ENCODE data around the gene SIK2. TPM values are rescaled to one million over a fixed set of nuclear protein-coding genes. Genes with fewer than 3 reads are reported as not detected.

SIK2 gene
- total and polyA plus RNA-seq, 2 donors (not counting 3 experiments of a cell fraction or from before 2014, with no cell fraction given), result 14.6 to 17.1 TPM

- no peak for TF ChIP-seq EZH2 (IDR thresholded peaks at IDR 0.05; ENCODE audit: borderline replicate concordance, low read depth, low read length, severe bottlenecking)
- TF ChIP-seq MYC (IDR thresholded peaks at IDR 0.05; ENCODE audit: low read depth, low read length), result no peak
- TF ChIP-seq GATA2 (IDR thresholded peaks at IDR 0.05; ENCODE audit: insufficient read depth, insufficient read length, low read depth, low read length), result no peak
- TF ChIP-seq, protein P1, sequence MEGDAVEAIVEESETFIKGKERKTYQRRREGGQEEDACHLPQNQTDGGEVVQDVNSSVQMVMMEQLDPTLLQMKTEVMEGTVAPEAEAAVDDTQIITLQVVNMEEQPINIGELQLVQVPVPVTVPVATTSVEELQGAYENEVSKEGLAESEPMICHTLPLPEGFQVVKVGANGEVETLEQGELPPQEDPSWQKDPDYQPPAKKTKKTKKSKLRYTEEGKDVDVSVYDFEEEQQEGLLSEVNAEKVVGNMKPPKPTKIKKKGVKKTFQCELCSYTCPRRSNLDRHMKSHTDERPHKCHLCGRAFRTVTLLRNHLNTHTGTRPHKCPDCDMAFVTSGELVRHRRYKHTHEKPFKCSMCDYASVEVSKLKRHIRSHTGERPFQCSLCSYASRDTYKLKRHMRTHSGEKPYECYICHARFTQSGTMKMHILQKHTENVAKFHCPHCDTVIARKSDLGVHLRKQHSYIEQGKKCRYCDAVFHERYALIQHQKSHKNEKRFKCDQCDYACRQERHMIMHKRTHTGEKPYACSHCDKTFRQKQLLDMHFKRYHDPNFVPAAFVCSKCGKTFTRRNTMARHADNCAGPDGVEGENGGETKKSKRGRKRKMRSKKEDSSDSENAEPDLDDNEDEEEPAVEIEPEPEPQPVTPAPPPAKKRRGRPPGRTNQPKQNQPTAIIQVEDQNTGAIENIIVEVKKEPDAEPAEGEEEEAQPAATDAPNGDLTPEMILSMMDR (IDR thresholded peaks at IDR 0.05; ENCODE audit: extremely low read depth in 1 of 2, insufficient read depth in 1 of 2, low read depth in 1 of 2, low read length in 2 of 2), result no peak
- H4K20me1 ChIP-seq (replicated peaks; ENCODE audit: control insufficient read depth, extremely low read depth, insufficient read depth, low read length), result no peaks in the 10 kb centered on the region
- ChIA-PET POLR2A (no interaction called here), CTCF (interaction anchor here (0.9 to 3.2 kb wide), 5 partner anchors 8 to 248 kb away, joined by 3 to 34 read pairs (median 4); no protein-coding TSS in a partner anchor)
- no peaks in the 10 kb centered on the region for H3K9me1 ChIP-seq (replicated peaks; ENCODE audit: control insufficient read depth, extremely low read depth, insufficient read depth, low read length)
- H3K27me3 ChIP-seq (ENCODE audit: control insufficient read depth in 2 of 2, insufficient read depth in 2 of 2, low read length in 2 of 2), result peaks cover 0 to 3% of the 10 kb centered on the region in 2 experiments
- no TSS peak for BruUV-seq (replicated peaks)
- no peak overlapping the region for H3K9ac ChIP-seq (replicated peaks; ENCODE audit: extremely low read depth, insufficient read depth, low read length)
- H3K4me1 ChIP-seq (ENCODE audit: control insufficient read depth, extremely low read depth, insufficient read depth, low read length), result peaks cover 9% of the 10 kb centered on the region
- no peaks in the 10 kb centered on the region for H3K9me3 ChIP-seq (replicated peaks; ENCODE audit: control insufficient read depth, insufficient read depth, low read length)
- dilution Hi-C loops (cut with MboI; ENCODE audit: extremely low pct_ligation_motif_present, low sequenced_read_pairs) (no loop called here), intact Hi-C loops (cut with micrococcal nuclease) (no loop called here)
- no peaks in the 10 kb centered on the region for H3K36me3 ChIP-seq (ENCODE audit: control insufficient read depth in 2 of 2, extremely low read depth in 1 of 2, insufficient read depth in 2 of 2, low read length in 2 of 2)
- H3K27ac ChIP-seq (ENCODE audit: insufficient read depth, low read depth, low read length), result no peak overlapping the region
- DNase-seq (ENCODE audit: low read depth, low spot score) (no peak), FAIRE-seq (no peak)
- no peak overlapping the region for H3K4me3 ChIP-seq (replicated peaks in 1 of 3; ENCODE audit: insufficient read depth in 1 of 3, low read depth in 1 of 3, low read length in 3 of 3)
- H2AFZ ChIP-seq (ENCODE audit: low read depth, low read length), result no peak overlapping the region
- H3K4me2 ChIP-seq (ENCODE audit: insufficient read depth, low read length), result no peak overlapping the region
- H3K79me2 ChIP-seq (ENCODE audit: control insufficient read depth, insufficient read depth, low read length), result no peaks in the 10 kb centered on the region
These were observed 3.7 kb upstream of the SIK2 start for GRCh38 chr11:111598559-111598958.

- CTCF ChIA-PET, result interaction anchor here (1.0 to 2.9 kb wide), 4 partner anchors 166 to 250 kb away, joined by 3 to 50 read pairs (median 5); no protein-coding TSS in a partner anchor
- peaks cover 17% of the 10 kb centered on the region for H3K4me1 ChIP-seq (ENCODE audit: control insufficient read depth, extremely low read depth, insufficient read depth, low read length)
- BruUV-seq (replicated peaks), result TSS peak; percentile 55
- H3K36me3 ChIP-seq (ENCODE audit: control insufficient read depth in 2 of 2, extremely low read depth in 1 of 2, insufficient read depth in 2 of 2, low read length in 2 of 2), result no peaks in the 10 kb centered on the region
- peak overlapping the region; percentile 48 for H3K9ac ChIP-seq (replicated peaks; ENCODE audit: extremely low read depth, insufficient read depth, low read length)
- H4K20me1 ChIP-seq (replicated peaks; ENCODE audit: control insufficient read depth, extremely low read depth, insufficient read depth, low read length), result no peaks in the 10 kb centered on the region
- no peak for TF ChIP-seq POLR2A (IDR thresholded peaks at IDR 0.05; ENCODE audit: low read depth, low read length)
- TF ChIP-seq JUN (IDR thresholded peaks at IDR 0.05; ENCODE audit: borderline replicate concordance, insufficient read depth, insufficient read length, low read depth), result no peak
- TF ChIP-seq POLR2AphosphoS5 (IDR thresholded peaks at IDR 0.05; ENCODE audit: insufficient read depth, low read depth, low read length), result no peak
- no peak for TF ChIP-seq MYC (IDR thresholded peaks at IDR 0.05; ENCODE audit: low read depth, low read length)
- TF ChIP-seq, protein P1 (IDR thresholded peaks at IDR 0.05; ENCODE audit: extremely low read depth in 1 of 2, insufficient read depth in 1 of 2, low read depth in 1 of 2, low read length in 2 of 2), result no peak
- TF ChIP-seq MAX (IDR thresholded peaks at IDR 0.05; ENCODE audit: insufficient read depth, insufficient read length), result no peak
- no peak for TF ChIP-seq EZH2 (IDR thresholded peaks at IDR 0.05; ENCODE audit: borderline replicate concordance, low read depth, low read length, severe bottlenecking)
- TF ChIP-seq FOS (IDR thresholded peaks at IDR 0.05; ENCODE audit: borderline replicate concordance, insufficient read depth, low read length), result no peak
- TF ChIP-seq GATA2 (IDR thresholded peaks at IDR 0.05; ENCODE audit: insufficient read depth, insufficient read length, low read depth, low read length), result no peak
- H3K4me2 ChIP-seq (ENCODE audit: insufficient read depth, low read length), result peak overlapping the region; percentile 69
- DNase-seq (ENCODE audit: low read depth, low spot score) (no peak), FAIRE-seq (no peak)
- peak overlapping the region; percentile 84 for H2AFZ ChIP-seq (ENCODE audit: low read depth, low read length)
- H3K79me2 ChIP-seq (ENCODE audit: control insufficient read depth, insufficient read depth, low read length), result peaks cover 4% of the 10 kb centered on the region
- H3K27me3 ChIP-seq (ENCODE audit: control insufficient read depth in 2 of 2, insufficient read depth in 2 of 2, low read length in 2 of 2), result no peaks in the 10 kb centered on the region
- peak overlapping the region in 2 of 3 experiments; percentile 22 to 52 for H3K4me3 ChIP-seq (replicated peaks in 1 of 3; ENCODE audit: insufficient read depth in 1 of 3, low read depth in 1 of 3, low read length in 3 of 3)
- H3K27ac ChIP-seq (ENCODE audit: insufficient read depth, low read depth, low read length), result peak overlapping the region; percentile 16
- dilution Hi-C loops (cut with MboI; ENCODE audit: extremely low pct_ligation_motif_present, low sequenced_read_pairs) (no loop called here), intact Hi-C loops (cut with micrococcal nuclease) (loop anchor here (5.0 to 10.0 kb wide), 2 partner anchors 376 to 483 kb away; partner anchors contain the start of genes SDHD and TIMM8B)
- POLR2A ChIA-PET, result no interaction called here
- H3K9me1 ChIP-seq (replicated peaks; ENCODE audit: control insufficient read depth, extremely low read depth, insufficient read depth, low read length), result no peaks in the 10 kb centered on the region
- H3K9me3 ChIP-seq (replicated peaks; ENCODE audit: control insufficient read depth, insufficient read depth, low read length), result no peaks in the 10 kb centered on the region
These were observed 642 bp upstream of the SIK2 start for GRCh38 chr11:111601636-111601978.
